ENCODE data around the gene FARP1.

Gene FARP1

DNA sequence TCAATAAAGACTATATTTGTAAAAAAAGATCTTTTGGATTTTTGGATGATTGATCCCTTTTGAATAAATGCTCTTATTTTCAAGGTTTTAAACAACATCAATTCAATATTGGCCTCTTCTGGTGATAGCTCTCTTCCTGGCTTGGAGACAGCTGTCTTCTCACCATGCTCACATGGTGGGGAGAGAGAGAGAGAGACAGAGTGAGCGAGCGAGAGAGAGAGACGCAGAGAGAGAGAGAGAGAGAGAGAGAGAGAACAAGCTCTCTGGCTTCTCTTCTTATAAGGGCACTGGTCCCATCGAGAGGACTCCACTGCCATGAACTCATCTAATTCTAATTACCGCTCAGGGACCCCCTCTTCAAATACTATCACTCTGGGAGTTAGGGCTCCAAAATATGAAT lies 32.1 kb upstream of the FARP1 start:
- TF ChIP-seq EGR1 (IDR thresholded peaks at IDR 0.05) (no peak), YY1 (IDR thresholded peaks at IDR 0.05; ENCODE audit: low read depth) (no peak), TCF12 (IDR thresholded peaks at IDR 0.05; ENCODE audit: low read depth) (no peak)
- TF ChIP-seq, protein P1, sequence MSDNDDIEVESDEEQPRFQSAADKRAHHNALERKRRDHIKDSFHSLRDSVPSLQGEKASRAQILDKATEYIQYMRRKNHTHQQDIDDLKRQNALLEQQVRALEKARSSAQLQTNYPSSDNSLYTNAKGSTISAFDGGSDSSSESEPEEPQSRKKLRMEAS (IDR thresholded peaks at IDR 0.05) = no peak

DNA sequence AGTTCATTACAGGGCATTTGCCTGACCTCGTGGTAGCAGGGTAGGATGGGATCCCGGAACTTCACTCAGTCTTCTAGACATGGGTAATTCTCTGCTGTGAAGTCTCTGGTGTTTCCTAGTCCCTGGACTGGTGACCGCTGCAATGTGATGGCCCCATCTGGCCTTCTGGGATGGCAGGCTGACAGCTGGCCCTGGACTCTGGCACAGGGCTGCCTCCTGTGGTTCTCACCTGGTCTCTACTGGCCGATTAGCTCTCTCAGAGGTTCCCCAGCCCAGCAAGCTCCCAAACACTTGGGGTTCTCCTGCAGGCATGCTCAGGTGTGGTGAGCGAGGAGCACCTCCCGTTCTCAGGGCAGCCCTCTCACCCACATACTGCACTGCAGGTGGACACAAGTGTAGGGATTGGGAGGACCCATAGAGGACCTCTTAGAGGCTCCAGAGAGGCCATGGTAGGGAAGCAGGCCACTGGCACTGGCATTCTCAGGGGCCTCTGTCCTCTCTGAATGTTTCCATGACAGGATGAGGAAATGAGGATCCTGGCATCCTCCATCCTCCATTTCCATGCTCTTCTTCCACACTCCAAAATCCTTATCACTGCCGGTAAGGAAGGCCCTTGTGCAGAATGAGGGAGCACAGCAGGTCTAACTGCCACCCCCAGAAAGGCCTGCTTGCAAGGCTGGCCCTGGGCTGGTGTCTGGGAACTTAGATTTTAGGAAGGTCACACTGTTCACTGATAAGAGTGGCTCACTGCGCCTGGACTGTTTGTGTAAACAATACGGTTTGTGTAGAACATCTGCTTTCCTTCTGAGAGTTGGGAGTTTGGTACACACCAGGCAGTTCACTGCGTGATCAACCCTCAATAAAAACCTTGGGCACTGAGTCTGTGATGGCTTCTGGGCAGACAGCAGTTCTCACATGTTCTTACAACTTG lies 31.5 kb upstream of the FARP1 start:
- TF ChIP-seq NFIC (IDR thresholded peaks at IDR 0.05) = no peak
- TF ChIP-seq, protein P1 (IDR thresholded peaks at IDR 0.05) = no peak
- no peak for TF ChIP-seq EP300 (IDR thresholded peaks at IDR 0.05; ENCODE audit: borderline replicate concordance)
- TF ChIP-seq TCF12 (IDR thresholded peaks at IDR 0.05; ENCODE audit: low read depth) = no peak
- TF ChIP-seq TAF1 (IDR thresholded peaks at IDR 0.05; ENCODE audit: low read depth) = no peak
- no peak for TF ChIP-seq YY1 (IDR thresholded peaks at IDR 0.05; ENCODE audit: low read depth)
- TF ChIP-seq, protein P2, sequence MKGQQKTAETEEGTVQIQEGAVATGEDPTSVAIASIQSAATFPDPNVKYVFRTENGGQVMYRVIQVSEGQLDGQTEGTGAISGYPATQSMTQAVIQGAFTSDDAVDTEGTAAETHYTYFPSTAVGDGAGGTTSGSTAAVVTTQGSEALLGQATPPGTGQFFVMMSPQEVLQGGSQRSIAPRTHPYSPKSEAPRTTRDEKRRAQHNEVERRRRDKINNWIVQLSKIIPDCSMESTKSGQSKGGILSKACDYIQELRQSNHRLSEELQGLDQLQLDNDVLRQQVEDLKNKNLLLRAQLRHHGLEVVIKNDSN (IDR thresholded peaks at IDR 0.05) = no peak
- no peak for TF ChIP-seq RAD21 (IDR thresholded peaks at IDR 0.05; ENCODE audit: low read depth)
- TF ChIP-seq EGR1 (IDR thresholded peaks at IDR 0.05) = no peak
- TF ChIP-seq FOXM1 (IDR thresholded peaks at IDR 0.05; ENCODE audit: borderline replicate concordance, low read depth) = no peak
- TF ChIP-seq ZBTB7A (IDR thresholded peaks at IDR 0.05; ENCODE audit: low read depth) = no peak
- TF ChIP-seq, protein P3, sequence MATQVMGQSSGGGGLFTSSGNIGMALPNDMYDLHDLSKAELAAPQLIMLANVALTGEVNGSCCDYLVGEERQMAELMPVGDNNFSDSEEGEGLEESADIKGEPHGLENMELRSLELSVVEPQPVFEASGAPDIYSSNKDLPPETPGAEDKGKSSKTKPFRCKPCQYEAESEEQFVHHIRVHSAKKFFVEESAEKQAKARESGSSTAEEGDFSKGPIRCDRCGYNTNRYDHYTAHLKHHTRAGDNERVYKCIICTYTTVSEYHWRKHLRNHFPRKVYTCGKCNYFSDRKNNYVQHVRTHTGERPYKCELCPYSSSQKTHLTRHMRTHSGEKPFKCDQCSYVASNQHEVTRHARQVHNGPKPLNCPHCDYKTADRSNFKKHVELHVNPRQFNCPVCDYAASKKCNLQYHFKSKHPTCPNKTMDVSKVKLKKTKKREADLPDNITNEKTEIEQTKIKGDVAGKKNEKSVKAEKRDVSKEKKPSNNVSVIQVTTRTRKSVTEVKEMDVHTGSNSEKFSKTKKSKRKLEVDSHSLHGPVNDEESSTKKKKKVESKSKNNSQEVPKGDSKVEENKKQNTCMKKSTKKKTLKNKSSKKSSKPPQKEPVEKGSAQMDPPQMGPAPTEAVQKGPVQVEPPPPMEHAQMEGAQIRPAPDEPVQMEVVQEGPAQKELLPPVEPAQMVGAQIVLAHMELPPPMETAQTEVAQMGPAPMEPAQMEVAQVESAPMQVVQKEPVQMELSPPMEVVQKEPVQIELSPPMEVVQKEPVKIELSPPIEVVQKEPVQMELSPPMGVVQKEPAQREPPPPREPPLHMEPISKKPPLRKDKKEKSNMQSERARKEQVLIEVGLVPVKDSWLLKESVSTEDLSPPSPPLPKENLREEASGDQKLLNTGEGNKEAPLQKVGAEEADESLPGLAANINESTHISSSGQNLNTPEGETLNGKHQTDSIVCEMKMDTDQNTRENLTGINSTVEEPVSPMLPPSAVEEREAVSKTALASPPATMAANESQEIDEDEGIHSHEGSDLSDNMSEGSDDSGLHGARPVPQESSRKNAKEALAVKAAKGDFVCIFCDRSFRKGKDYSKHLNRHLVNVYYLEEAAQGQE (IDR thresholded peaks at IDR 0.05; ENCODE audit: low read depth) = no peak
- TF ChIP-seq TEAD4 (IDR thresholded peaks at IDR 0.05) = no peak
- TF ChIP-seq CREB1 (IDR thresholded peaks at IDR 0.05; ENCODE audit: low read depth) = no peak
- TF ChIP-seq CEBPB (IDR thresholded peaks at IDR 0.05) = no peak

DNA sequence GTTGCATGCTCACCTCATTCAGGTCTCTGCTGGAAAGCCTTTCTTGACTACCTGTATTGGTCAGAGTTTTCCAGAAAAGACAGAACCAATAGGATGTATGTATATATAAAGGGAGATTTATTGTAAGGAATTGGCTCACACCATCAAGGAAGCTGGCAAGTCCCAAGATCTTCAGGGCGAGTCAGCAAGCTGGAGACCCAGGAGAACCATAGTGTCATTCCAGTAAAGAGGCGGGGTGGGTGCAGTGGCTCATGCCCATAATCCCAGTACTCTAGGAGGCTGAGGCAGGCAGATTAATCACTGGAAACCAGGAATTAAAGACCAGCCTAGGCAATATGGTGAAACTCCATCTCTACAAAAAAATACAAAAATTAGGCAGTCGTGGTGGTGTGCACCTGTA lies 30.4 kb upstream of the FARP1 start:
- TF ChIP-seq YY1 (IDR thresholded peaks at IDR 0.05; ENCODE audit: low read depth) = no peak
- TF ChIP-seq EGR1 (IDR thresholded peaks at IDR 0.05) = no peak
- no peak for TF ChIP-seq NFIC (IDR thresholded peaks at IDR 0.05)
- no peak for TF ChIP-seq FOXM1 (IDR thresholded peaks at IDR 0.05; ENCODE audit: borderline replicate concordance, low read depth)
- TF ChIP-seq CEBPB (IDR thresholded peaks at IDR 0.05) = no peak
- TF ChIP-seq, protein P3 (IDR thresholded peaks at IDR 0.05; ENCODE audit: low read depth) = no peak
- TF ChIP-seq, protein P2 (IDR thresholded peaks at IDR 0.05) = no peak
- TF ChIP-seq TAF1 (IDR thresholded peaks at IDR 0.05; ENCODE audit: low read depth) = no peak
- TF ChIP-seq CREB1 (IDR thresholded peaks at IDR 0.05; ENCODE audit: low read depth) = no peak
- no peak for TF ChIP-seq TCF12 (IDR thresholded peaks at IDR 0.05; ENCODE audit: low read depth)
- TF ChIP-seq, protein P1 (IDR thresholded peaks at IDR 0.05) = no peak
- no peak for TF ChIP-seq ZBTB7A (IDR thresholded peaks at IDR 0.05; ENCODE audit: low read depth)
- no peak for TF ChIP-seq EP300 (IDR thresholded peaks at IDR 0.05; ENCODE audit: borderline replicate concordance)
- TF ChIP-seq TEAD4 (IDR thresholded peaks at IDR 0.05) = no peak
- no peak for TF ChIP-seq RAD21 (IDR thresholded peaks at IDR 0.05; ENCODE audit: low read depth)

DNA sequence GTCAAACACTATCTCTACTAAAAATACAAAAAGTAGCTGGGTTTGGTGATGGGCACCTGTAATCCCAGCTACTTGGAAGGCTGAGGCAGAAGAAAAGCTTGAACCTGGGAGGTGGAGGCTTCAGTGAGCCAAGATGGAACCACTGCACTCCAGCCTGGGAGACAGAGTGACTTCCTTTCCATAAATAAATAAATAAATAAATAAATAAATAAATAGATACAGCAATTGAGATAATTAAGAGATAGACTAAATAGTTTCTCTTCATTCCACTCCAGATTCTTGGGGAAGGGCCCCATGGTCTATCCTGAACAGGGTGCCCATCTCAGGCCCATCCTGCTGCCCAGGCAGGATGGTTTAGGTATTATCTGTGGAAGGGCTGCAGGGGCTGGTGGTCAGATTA lies 24.0 kb upstream of the FARP1 start:
- TF ChIP-seq ZBTB7A (IDR thresholded peaks at IDR 0.05; ENCODE audit: low read depth) = no peak
- no peak for TF ChIP-seq RAD21 (IDR thresholded peaks at IDR 0.05; ENCODE audit: low read depth)
- no peak for TF ChIP-seq CEBPB (IDR thresholded peaks at IDR 0.05)
- TF ChIP-seq EP300 (IDR thresholded peaks at IDR 0.05; ENCODE audit: borderline replicate concordance) = no peak
- TF ChIP-seq, protein P3 (IDR thresholded peaks at IDR 0.05; ENCODE audit: low read depth) = no peak
- TF ChIP-seq, protein P2 (IDR thresholded peaks at IDR 0.05) = no peak
- no peak for TF ChIP-seq TEAD4 (IDR thresholded peaks at IDR 0.05)
- no peak for TF ChIP-seq TCF12 (IDR thresholded peaks at IDR 0.05; ENCODE audit: low read depth)
- TF ChIP-seq YY1 (IDR thresholded peaks at IDR 0.05; ENCODE audit: low read depth) = no peak
- no peak for TF ChIP-seq NFIC (IDR thresholded peaks at IDR 0.05)
- no peak for TF ChIP-seq TAF1 (IDR thresholded peaks at IDR 0.05; ENCODE audit: low read depth)
- TF ChIP-seq, protein P1 (IDR thresholded peaks at IDR 0.05) = no peak
- TF ChIP-seq FOXM1 (IDR thresholded peaks at IDR 0.05; ENCODE audit: borderline replicate concordance, low read depth) = no peak
- TF ChIP-seq CREB1 (IDR thresholded peaks at IDR 0.05; ENCODE audit: low read depth) = no peak
- TF ChIP-seq EGR1 (IDR thresholded peaks at IDR 0.05) = no peak
